Tibial nerve (tissue), 4 donors: Measurements from ENCODE around the gene NPHP3.

Experiments used
- CTCF ChIP-seq, 5 experiments: fragments of 200-600 bp in 3 of 5; fragments of 450-650 bp in 2 of 5; sonication (generic) in 3 of 5; IDR thresholded peaks; one replicate each; pipeline ENCODE4 v1.5.1; 2016 to 2019; ENCODE audit warnings: antibody characterized with exemption in 5 of 5, mild to moderate bottlenecking in 3 of 5, moderate library complexity in 2 of 5
- EP300 ChIP-seq, 2 donors: sonication (generic); formaldehyde crosslinking; IDR thresholded peaks; one replicate each; pipeline ENCODE4 v1.6.1; 2017; ENCODE audit warnings: antibody characterized with exemption in 2 of 2, mild to moderate bottlenecking in 1 of 2
- POLR2A ChIP-seq, 2 donors: fragments of 450-650 bp; IDR thresholded peaks; one replicate each; pipeline ENCODE4 v1.6.1; 2017; ENCODE audit warnings: antibody characterized with exemption in 2 of 2, mild to moderate bottlenecking in 2 of 2, moderate library complexity in 2 of 2

- TF ChIP-seq CTCF (IDR thresholded peaks at IDR 0.05), result no peak
- TF ChIP-seq POLR2A (IDR thresholded peaks at IDR 0.05), result no peak
- no peak for TF ChIP-seq EP300 (IDR thresholded peaks at IDR 0.05)
These were observed 64.1 kb downstream of the NPHP3 start for GRCh38 chr3:132657869-132658747.
